Retinal pigment epithelial cell (primary cell): Measurements from ENCODE around the gene NUDT14.

Experiments used
- DNase-seq: peaks from one replicate; pipeline ENCODE4 v3.0.0-alpha.2; 2010; ENCODE audit warnings: low read depth
- H3K4me3 ChIP-seq: 2 replicates; pipeline ENCODE4 v1.5.1; 2011; ENCODE audit warnings: mild to moderate bottlenecking, low read length, control low read depth, moderate library complexity
- CTCF ChIP-seq: conservative IDR thresholded peaks from 2 replicates; pipeline ENCODE4 v1.5.1; 2011; ENCODE audit warnings: low read depth, low read length, control low read depth, inconsistent platforms

The NUDT14 gene

GRCh38 chr14:105180592-105181548, at the start of gene NUDT14:
TSS of gene NUDT14 (minus strand) at chr14:105181312. CDS start at chr14:105181209, 103 bp downstream.
- no peak for DNase-seq
- H3K4me3 ChIP-seq = peak within 1 kb of the TSS; percentile 62
- no peak for TF ChIP-seq CTCF

- no peak overlapping the region for H3K4me3 ChIP-seq
- no peak for DNase-seq
- TF ChIP-seq CTCF = no peak
Measured at GRCh38 chr14:105229099-105229655, 48.1 kb upstream of the NUDT14 start.

GRCh38 chr14:105228562-105228961, 47.5 kb upstream of the NUDT14 start:
- no peak overlapping the region for H3K4me3 ChIP-seq
- DNase-seq = no peak
- no peak for TF ChIP-seq CTCF

- H3K4me3 ChIP-seq = no peak overlapping the region
- TF ChIP-seq CTCF = no peak
- no peak for DNase-seq
Measured at GRCh38 chr14:105227346-105227745, 46.2 kb upstream of the NUDT14 start.

- no peak for TF ChIP-seq CTCF
- H3K4me3 ChIP-seq = no peak overlapping the region
- no peak for DNase-seq
Measured at GRCh38 chr14:105226198-105226597, 45.1 kb upstream of the NUDT14 start.

- no peak for DNase-seq
- no peak for TF ChIP-seq CTCF
- H3K4me3 ChIP-seq = no peak overlapping the region
Measured at GRCh38 chr14:105224845-105225570, 43.9 kb upstream of the NUDT14 start.
